ENCODE measurements around the gene TMEM273.

Gene TMEM273

GRCh38 chr10:49140304-49141177 lies 47.6 kb downstream of the TMEM273 start:
- no peak for DNase-seq (ENCODE audit: low spot score)

GRCh38 chr10:49139846-49140195 lies 48.4 kb downstream of the TMEM273 start:
- no peak for DNase-seq (ENCODE audit: low spot score)

GRCh38 chr10:49139028-49139845 lies 49.0 kb downstream of the TMEM273 start:
- no peak for DNase-seq (ENCODE audit: low spot score)

GRCh38 chr10:49138361-49138891 lies 49.8 kb downstream of the TMEM273 start:
- DNase-seq (ENCODE audit: low spot score) = no peak

- DNase-seq (ENCODE audit: low spot score) = no peak
Observed at GRCh38 chr10:49136525-49136924, 51.7 kb downstream of the TMEM273 start.

- no peak for DNase-seq (ENCODE audit: low spot score)
Observed at GRCh38 chr10:49135575-49136313, 52.4 kb downstream of the TMEM273 start.

GRCh38 chr10:49134327-49134726 lies 53.9 kb downstream of the TMEM273 start:
- no peak for DNase-seq (ENCODE audit: low spot score)

GRCh38 chr10:49133706-49134248 lies 54.4 kb downstream of the TMEM273 start, which contains the start of gene FAM170B:
Gene FAM170B, minus strand, starts transcription at chr10:49134021. Its CDS starts 103 bp downstream, at chr10:49133918.
- DNase-seq (ENCODE audit: low spot score) = no peak

GRCh38 chr10:49132362-49132737 lies 55.8 kb downstream of the TMEM273 start:
- no peak for DNase-seq (ENCODE audit: low spot score)

- DNase-seq (ENCODE audit: low spot score) = no peak
Observed at GRCh38 chr10:49131507-49132361, 56.5 kb downstream of the TMEM273 start.

- DNase-seq (ENCODE audit: low spot score) = no peak
Observed at GRCh38 chr10:49129376-49129775, 58.8 kb downstream of the TMEM273 start.

GRCh38 chr10:49128854-49129253 lies 59.3 kb downstream of the TMEM273 start:
- no peak for DNase-seq (ENCODE audit: low spot score)

- no peak for DNase-seq (ENCODE audit: low spot score)
Observed at GRCh38 chr10:49123981-49124950, 63.9 kb downstream of the TMEM273 start.

GRCh38 chr10:49120911-49121310 lies 67.3 kb downstream of the TMEM273 start:
- DNase-seq (ENCODE audit: low spot score) = no peak

- DNase-seq (ENCODE audit: low spot score) = no peak
Observed at GRCh38 chr10:49119746-49120145, 68.4 kb downstream of the TMEM273 start.

GRCh38 chr10:49118430-49119074 lies 69.6 kb downstream of the TMEM273 start:
- no peak for DNase-seq (ENCODE audit: low spot score)

GRCh38 chr10:49117376-49118070 lies 70.7 kb downstream of the TMEM273 start:
- DNase-seq (ENCODE audit: low spot score) = no peak

Measured in SK-N-DZ (cell line).